ENCODE measurements around the gene PEX7. TPM values are rescaled to one million over a fixed set of nuclear protein-coding genes. Genes with fewer than 3 reads are reported as not detected.

Gene PEX7
- total and polyA plus RNA-seq, 2 of the 8 experiments (the other 6 are each of a cell fraction or from before 2014, with no cell fraction given) = 6.4 to 11.0 TPM

DNA sequence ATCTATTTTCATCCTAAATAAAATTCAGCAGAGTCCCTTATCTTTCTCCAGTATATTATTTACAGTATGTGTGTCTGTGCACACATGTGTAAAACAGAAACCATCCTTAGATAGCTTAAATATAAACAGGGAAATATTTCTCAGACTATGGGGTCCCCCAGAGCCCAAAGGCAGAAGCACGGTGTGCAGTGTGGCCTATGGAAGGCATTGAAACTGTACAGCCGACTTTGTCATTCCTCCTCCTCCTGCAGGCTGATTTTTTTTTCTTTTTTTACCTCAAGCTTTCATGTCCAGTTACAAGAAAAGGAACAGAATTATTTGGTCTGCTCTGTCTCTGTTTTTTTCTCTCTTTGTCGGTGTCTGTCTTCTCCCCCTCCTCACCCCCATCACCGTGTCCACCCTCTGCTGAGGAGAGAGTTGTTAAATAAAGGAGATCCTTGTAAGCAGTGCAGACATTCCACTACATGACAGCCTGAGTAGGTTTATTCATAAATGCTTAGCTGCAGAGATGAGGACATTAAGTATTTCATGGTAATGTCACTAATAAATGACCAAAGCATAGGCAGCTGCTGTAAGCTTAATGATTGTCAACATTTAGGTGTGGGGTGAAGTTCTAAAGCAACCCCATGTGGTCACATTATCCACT lies 67.9 kb downstream of the PEX7 start (continued):
- TF ChIP-seq, protein P1, sequence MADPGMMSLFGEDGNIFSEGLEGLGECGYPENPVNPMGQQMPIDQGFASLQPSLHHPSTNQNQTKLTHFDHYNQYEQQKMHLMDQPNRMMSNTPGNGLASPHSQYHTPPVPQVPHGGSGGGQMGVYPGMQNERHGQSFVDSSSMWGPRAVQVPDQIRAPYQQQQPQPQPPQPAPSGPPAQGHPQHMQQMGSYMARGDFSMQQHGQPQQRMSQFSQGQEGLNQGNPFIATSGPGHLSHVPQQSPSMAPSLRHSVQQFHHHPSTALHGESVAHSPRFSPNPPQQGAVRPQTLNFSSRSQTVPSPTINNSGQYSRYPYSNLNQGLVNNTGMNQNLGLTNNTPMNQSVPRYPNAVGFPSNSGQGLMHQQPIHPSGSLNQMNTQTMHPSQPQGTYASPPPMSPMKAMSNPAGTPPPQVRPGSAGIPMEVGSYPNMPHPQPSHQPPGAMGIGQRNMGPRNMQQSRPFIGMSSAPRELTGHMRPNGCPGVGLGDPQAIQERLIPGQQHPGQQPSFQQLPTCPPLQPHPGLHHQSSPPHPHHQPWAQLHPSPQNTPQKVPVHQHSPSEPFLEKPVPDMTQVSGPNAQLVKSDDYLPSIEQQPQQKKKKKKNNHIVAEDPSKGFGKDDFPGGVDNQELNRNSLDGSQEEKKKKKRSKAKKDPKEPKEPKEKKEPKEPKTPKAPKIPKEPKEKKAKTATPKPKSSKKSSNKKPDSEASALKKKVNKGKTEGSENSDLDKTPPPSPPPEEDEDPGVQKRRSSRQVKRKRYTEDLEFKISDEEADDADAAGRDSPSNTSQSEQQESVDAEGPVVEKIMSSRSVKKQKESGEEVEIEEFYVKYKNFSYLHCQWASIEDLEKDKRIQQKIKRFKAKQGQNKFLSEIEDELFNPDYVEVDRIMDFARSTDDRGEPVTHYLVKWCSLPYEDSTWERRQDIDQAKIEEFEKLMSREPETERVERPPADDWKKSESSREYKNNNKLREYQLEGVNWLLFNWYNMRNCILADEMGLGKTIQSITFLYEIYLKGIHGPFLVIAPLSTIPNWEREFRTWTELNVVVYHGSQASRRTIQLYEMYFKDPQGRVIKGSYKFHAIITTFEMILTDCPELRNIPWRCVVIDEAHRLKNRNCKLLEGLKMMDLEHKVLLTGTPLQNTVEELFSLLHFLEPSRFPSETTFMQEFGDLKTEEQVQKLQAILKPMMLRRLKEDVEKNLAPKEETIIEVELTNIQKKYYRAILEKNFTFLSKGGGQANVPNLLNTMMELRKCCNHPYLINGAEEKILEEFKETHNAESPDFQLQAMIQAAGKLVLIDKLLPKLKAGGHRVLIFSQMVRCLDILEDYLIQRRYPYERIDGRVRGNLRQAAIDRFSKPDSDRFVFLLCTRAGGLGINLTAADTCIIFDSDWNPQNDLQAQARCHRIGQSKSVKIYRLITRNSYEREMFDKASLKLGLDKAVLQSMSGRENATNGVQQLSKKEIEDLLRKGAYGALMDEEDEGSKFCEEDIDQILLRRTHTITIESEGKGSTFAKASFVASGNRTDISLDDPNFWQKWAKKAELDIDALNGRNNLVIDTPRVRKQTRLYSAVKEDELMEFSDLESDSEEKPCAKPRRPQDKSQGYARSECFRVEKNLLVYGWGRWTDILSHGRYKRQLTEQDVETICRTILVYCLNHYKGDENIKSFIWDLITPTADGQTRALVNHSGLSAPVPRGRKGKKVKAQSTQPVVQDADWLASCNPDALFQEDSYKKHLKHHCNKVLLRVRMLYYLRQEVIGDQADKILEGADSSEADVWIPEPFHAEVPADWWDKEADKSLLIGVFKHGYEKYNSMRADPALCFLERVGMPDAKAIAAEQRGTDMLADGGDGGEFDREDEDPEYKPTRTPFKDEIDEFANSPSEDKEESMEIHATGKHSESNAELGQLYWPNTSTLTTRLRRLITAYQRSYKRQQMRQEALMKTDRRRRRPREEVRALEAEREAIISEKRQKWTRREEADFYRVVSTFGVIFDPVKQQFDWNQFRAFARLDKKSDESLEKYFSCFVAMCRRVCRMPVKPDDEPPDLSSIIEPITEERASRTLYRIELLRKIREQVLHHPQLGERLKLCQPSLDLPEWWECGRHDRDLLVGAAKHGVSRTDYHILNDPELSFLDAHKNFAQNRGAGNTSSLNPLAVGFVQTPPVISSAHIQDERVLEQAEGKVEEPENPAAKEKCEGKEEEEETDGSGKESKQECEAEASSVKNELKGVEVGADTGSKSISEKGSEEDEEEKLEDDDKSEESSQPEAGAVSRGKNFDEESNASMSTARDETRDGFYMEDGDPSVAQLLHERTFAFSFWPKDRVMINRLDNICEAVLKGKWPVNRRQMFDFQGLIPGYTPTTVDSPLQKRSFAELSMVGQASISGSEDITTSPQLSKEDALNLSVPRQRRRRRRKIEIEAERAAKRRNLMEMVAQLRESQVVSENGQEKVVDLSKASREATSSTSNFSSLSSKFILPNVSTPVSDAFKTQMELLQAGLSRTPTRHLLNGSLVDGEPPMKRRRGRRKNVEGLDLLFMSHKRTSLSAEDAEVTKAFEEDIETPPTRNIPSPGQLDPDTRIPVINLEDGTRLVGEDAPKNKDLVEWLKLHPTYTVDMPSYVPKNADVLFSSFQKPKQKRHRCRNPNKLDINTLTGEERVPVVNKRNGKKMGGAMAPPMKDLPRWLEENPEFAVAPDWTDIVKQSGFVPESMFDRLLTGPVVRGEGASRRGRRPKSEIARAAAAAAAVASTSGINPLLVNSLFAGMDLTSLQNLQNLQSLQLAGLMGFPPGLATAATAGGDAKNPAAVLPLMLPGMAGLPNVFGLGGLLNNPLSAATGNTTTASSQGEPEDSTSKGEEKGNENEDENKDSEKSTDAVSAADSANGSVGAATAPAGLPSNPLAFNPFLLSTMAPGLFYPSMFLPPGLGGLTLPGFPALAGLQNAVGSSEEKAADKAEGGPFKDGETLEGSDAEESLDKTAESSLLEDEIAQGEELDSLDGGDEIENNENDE (IDR thresholded peaks at IDR 0.05; ENCODE audit: insufficient replicate concordance, low read length) = no peak
- no peak for TF ChIP-seq FOSL1 (IDR thresholded peaks at IDR 0.05; ENCODE audit: insufficient read depth, low read depth, low read length)
- TF ChIP-seq, protein P2, sequence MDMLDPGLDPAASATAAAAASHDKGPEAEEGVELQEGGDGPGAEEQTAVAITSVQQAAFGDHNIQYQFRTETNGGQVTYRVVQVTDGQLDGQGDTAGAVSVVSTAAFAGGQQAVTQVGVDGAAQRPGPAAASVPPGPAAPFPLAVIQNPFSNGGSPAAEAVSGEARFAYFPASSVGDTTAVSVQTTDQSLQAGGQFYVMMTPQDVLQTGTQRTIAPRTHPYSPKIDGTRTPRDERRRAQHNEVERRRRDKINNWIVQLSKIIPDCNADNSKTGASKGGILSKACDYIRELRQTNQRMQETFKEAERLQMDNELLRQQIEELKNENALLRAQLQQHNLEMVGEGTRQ (IDR thresholded peaks at IDR 0.05; ENCODE audit: low read length) = no peak
- TF ChIP-seq SAP30 (IDR thresholded peaks at IDR 0.05; ENCODE audit: insufficient read depth, insufficient replicate concordance, low read length) = no peak
- TF ChIP-seq POU5F1 (IDR thresholded peaks at IDR 0.05; ENCODE audit: low read depth, low read length) = no peak
- no peak for TF ChIP-seq EZH2 (IDR thresholded peaks at IDR 0.05; ENCODE audit: low read depth, low read length, severe bottlenecking)
- no peak for TF ChIP-seq RFX5 (IDR thresholded peaks at IDR 0.05; ENCODE audit: borderline replicate concordance, low read depth, low read length)
- no peak for TF ChIP-seq CTBP2 (IDR thresholded peaks at IDR 0.05; ENCODE audit: borderline replicate concordance, insufficient read depth, insufficient read length, low read length)
- TF ChIP-seq BCL11A (IDR thresholded peaks at IDR 0.05; ENCODE audit: low read depth in 2 of 2, low read length in 2 of 2) = no peak

All from H1 (cell line).